ENCODE measurements around the gene NCL. TPM values are rescaled to one million over a fixed set of nuclear protein-coding genes. Genes with fewer than 3 reads are reported as not detected.

Gene NCL
- total RNA-seq, 4 donors from 2014 or later = 104 to 220 (median 175) TPM

DNA sequence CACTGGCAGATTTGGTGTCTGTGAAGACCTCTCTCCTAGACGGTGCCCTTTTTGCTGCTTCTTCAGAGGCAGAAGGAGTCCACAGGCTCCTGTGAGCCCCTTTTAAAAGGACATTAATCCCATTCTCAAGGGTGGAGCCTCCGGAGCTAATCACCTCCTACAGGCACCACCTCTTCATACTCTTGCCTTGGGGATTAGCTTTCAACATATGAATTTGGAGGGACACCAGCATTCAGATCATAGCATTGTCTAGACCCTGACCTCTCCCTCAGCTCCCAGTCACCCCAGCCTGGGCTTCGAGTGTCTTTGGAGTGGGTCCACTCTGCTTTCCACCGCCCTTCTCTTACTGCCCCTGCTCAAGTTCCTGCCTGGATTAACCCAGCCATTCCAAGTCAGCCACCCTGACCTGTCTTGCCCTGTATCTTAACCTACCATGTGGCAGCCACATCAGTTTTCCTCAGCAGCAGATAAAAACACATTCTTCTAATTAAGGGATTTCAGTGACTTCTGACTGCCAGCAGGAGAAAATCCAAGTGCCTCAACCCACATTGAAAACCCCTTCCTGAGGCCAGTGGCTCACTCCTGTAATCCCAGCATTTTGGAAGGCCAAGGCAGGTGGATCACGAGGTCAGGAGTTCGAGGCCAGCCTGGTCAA, 6.1 kb upstream of the NCL start:
- intact Hi-C loops (cut with DNase I) = no loop called here
- WGBS, 2 donors = 64% methylated on average over 6 of the region's 6 CpGs
- Histone ChIP-seq H3K27me3 (no peaks in the 10 kb centered on the region), H3K27ac (no peak overlapping the region), H3K4me3 (no peak overlapping the region), H3K9me3 (no peaks in the 10 kb centered on the region), H3K36me3 (no peaks in the 10 kb centered on the region), H3K4me1 (peaks cover 2 to 5% (median 2%) of the 10 kb centered on the region in 3 donors)
- DNase-seq = no peak
- no peak for TF ChIP-seq POLR2A (IDR thresholded peaks at IDR 0.05)
- TF ChIP-seq, protein P1, sequence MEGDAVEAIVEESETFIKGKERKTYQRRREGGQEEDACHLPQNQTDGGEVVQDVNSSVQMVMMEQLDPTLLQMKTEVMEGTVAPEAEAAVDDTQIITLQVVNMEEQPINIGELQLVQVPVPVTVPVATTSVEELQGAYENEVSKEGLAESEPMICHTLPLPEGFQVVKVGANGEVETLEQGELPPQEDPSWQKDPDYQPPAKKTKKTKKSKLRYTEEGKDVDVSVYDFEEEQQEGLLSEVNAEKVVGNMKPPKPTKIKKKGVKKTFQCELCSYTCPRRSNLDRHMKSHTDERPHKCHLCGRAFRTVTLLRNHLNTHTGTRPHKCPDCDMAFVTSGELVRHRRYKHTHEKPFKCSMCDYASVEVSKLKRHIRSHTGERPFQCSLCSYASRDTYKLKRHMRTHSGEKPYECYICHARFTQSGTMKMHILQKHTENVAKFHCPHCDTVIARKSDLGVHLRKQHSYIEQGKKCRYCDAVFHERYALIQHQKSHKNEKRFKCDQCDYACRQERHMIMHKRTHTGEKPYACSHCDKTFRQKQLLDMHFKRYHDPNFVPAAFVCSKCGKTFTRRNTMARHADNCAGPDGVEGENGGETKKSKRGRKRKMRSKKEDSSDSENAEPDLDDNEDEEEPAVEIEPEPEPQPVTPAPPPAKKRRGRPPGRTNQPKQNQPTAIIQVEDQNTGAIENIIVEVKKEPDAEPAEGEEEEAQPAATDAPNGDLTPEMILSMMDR (IDR thresholded peaks at IDR 0.05) = no peak

DNA sequence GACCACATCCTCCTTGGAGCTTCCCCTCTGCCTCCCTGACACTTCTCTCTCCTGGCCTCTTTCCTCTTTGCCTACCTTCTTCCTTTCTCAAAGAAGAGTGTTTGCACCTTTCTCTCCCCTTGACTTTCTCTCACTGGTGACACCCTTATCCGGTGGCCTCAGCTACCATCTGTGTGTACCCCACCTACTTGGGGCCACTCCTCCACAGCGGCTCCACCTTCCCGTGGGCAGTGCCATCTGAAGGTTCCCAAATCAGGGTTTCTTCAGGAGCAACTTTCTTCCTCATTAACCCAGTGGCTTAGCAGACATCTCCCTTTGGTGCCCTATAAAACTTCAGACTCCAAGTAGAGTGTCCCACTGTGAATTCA, 5.3 kb upstream of the NCL start:
- Histone ChIP-seq H3K4me3 (no peak overlapping the region), H3K27ac (no peak overlapping the region), H3K9me3 (no peaks in the 10 kb centered on the region), H3K4me1 (peaks cover 5 to 10% (median 6%) of the 10 kb centered on the region in 3 donors), H3K27me3 (no peaks in the 10 kb centered on the region), H3K36me3 (no peaks in the 10 kb centered on the region)
- WGBS, 2 donors = 48 to 64% methylated on average over 3 of the region's 3 CpGs
- no peak for TF ChIP-seq POLR2A (IDR thresholded peaks at IDR 0.05)
- TF ChIP-seq, protein P1 (IDR thresholded peaks at IDR 0.05) = no peak
- no peak for DNase-seq
- intact Hi-C loops (cut with DNase I) = no loop called here

DNA sequence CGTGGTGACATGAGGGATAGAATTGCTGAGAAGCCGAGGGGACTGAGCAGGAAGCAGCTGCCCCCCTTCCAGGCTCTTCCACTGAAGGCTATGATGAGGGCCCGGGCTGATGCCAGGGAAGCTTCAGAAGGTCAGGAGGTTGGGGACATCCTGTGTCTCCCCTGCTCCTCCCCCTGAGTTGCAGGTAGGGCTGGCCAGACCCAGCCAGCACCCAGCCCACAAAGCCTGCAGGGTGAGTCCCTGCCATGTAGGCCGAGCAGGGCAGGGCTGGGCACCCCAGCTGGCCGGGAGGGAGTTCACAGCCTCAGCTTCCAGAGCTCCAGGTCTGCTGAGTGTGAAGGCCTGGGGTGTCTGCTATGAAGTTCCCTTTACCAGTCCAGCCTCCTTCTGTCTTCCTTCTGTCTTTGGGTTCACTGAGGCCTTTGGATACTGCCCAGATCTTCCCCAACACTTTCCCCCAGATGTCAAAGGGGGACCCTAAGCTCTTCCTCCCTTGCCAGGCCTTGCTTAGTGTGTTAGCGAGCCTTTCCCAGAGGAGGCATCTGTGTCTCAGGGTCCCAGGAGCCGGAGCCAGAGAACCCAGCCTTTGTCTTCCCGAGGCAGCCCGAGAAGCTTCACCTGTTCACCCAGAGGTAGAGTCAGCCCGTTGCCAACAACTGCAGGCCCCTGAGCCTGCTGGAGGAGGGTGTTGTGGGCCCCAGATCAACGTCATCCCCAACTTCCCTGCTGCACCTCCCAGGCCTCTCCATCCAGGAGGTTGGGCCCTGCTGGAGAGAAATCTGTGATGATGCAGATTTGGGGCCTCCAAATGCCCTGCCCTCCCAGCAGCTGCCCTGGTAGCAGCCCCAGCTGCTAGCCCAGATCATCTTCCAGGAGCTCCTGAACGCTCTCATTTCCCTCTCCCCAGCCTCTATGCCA, 3.6 kb upstream of the NCL start:
- intact Hi-C loops (cut with DNase I) = no loop called here
- no peaks in the 10 kb centered on the region for H3K9me3 ChIP-seq
- DNase-seq = no peak
- no peaks in the 10 kb centered on the region for H3K27me3 ChIP-seq
- WGBS, 2 donors = 44 to 79% methylated on average over 2 to 6 of the region's 12 CpGs
- H3K4me3 ChIP-seq = no peak overlapping the region
- H3K36me3 ChIP-seq = peaks cover 0 to 3% (median 0%) of the 10 kb centered on the region in 3 donors
- H3K4me1 ChIP-seq = peaks cover 5 to 18% (median 11%) of the 10 kb centered on the region in 3 donors
- no peak overlapping the region for H3K27ac ChIP-seq
- TF ChIP-seq POLR2A (IDR thresholded peaks at IDR 0.05) = no peak
- TF ChIP-seq, protein P1 (IDR thresholded peaks at IDR 0.05) = no peak

DNA sequence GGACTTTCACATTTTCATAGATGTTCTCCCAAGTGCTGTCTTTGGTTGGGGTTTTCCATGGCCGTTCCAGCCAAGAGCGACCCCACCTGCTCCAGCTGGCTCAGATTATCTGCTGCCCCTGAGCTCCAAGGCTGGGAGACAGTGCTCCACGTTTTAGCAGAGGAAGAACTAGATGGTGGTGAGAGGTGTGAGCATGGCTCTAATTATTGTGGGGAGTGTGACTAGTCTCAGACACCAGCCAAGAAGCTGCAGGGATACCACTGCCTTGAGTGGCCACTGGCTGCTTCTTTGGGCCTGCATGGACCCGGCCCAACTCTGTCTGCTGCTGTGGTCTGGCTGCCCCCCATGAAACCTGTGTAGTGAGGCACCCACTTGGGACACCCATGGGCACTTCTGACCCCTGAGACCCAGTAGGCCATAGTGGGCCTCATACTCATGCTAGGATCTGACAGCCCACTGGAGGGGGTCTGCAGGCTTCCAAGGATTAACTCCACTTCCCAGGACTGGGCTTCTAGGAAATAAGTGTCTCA, 2.8 kb upstream of the NCL start:
- no peak for TF ChIP-seq POLR2A (IDR thresholded peaks at IDR 0.05)
- TF ChIP-seq, protein P1 (IDR thresholded peaks at IDR 0.05) = no peak
- intact Hi-C loops (cut with DNase I) = no loop called here
- 72 to 88% methylated on average over 3 of the region's 4 CpGs for WGBS, 2 donors
- Histone ChIP-seq H3K36me3 (peaks cover 0 to 11% (median 5%) of the 10 kb centered on the region in 3 donors), H3K4me1 (peaks cover 5 to 26% (median 19%) of the 10 kb centered on the region in 3 donors), H3K9me3 (no peaks in the 10 kb centered on the region), H3K27ac (no peak overlapping the region), H3K4me3 (no peak overlapping the region), H3K27me3 (no peaks in the 10 kb centered on the region)
- no peak for DNase-seq

Measured in esophagus squamous epithelium (tissue), 5 donors.